Ovary (tissue), 3 donors: ENCODE measurements around the gene SS18L1.

Experiments used
- CTCF ChIP-seq, 3 donors: fragments of 450-650 bp in 2 of 3; fragments of 200-600 bp in 1 of 3; IDR thresholded peaks; one replicate each; pipeline versions ENCODE4 v1.5.1 to v1.8.0; 2016 to 2022; ENCODE audit warnings: antibody characterized with exemption in 3 of 3, mild to moderate bottlenecking in 1 of 3
- EP300 ChIP-seq: sonication (generic); formaldehyde crosslinking; IDR thresholded peaks from one replicate; pipeline ENCODE4 v1.6.1; 2017; ENCODE audit warnings: antibody characterized with exemption
- POLR2A ChIP-seq: fragments of 450-650 bp; IDR thresholded peaks from one replicate; pipeline ENCODE4 v1.6.1; 2017; ENCODE audit warnings: antibody characterized with exemption, mild to moderate bottlenecking, moderate library complexity
- donor health status: DM: no; HTN: no; CAD: no.

GRCh38 chr20:62147125-62147524, 3.6 kb downstream of the SS18L1 start:
- TF ChIP-seq CTCF (IDR thresholded peaks at IDR 0.05) (no peak), POLR2A (no peak), EP300 (no peak)
